HG03432 (cell line): ENCODE data around the gene ARHGEF26.

Experiments used
- ATAC-seq: cut with Tn5 transposase; IDR thresholded peaks from one replicate; pipeline ENCODE4 v1.9.1; 2021; ENCODE audit warnings: mild to moderate bottlenecking, moderate library complexity; ENCODE audit not compliant: unreplicated experiment

Gene ARHGEF26

DNA sequence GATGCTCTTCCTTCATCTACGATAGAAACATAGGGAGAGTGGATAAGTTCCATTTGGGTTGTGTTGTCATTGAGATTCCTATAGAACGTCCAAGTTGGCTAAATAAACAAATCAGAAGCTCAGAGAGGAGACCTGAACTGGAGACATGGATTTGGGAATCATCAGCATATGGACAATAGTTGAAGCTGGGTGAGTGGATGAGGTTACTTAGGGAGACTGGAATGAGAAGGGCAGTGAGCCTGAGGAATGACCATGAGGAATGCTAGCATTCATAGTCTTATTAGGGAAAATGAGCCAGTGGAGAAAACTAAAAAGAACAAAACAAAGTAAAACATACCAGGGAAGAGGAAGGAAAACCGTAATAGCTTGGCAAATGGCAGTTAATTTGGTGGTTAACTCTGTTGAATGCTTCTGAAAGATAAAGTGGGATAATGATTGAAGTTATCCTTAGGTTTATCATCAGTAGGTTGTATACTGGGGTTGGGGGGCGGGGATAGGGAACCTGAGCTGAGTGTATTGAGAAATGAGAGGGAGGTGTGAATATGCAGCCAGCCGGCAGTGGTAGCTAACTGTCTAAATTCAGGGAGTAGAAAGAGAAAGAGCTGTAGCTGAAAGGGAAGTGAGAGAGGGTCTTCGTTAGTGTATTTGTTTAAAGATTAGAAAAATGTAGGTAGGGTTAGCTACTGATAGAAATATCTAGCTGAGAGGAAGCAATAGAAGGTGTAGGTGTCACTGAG is 74.6 kb downstream of the ARHGEF26 start:
- no peak for ATAC-seq

DNA sequence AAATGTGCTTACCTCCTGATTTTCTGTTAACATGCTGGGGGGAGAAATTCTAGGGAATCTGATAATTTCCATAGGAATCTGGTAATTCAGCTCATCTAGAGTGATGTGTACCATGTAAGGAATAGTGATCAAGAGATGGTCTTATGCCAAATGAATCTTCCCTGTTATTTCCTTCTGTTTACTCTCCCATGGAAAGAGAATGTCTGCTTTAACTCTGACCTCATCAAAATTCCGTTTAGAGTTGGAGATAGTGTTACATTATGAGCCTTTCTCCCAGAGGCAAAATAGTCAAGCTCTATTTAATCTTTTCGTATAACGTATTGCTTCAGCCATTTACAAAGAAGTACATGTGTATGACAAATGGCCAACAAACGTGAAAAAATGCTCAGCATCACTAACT is 76.6 kb downstream of the ARHGEF26 start:
- no peak for ATAC-seq

DNA sequence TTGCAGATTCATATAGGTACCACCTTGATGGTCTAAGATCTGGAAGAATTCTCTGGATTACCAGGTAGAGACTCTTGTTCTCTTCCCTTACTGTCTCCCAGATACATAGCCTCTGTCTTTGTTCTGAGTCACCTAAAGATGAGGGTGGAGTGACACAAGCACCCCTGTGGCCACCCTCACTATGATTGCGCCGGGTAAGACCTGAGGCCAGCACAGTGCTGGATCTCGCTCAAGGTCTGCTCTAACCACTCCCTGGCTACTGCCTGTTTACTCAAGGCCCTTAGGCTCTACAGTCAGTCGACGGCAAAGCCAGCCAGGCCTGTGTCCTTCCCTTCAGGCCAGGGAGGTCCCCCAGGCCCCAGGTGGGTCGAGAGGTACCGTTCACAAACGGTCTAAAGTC is 88.3 kb downstream of the ARHGEF26 start:
- ATAC-seq: no peak

DNA sequence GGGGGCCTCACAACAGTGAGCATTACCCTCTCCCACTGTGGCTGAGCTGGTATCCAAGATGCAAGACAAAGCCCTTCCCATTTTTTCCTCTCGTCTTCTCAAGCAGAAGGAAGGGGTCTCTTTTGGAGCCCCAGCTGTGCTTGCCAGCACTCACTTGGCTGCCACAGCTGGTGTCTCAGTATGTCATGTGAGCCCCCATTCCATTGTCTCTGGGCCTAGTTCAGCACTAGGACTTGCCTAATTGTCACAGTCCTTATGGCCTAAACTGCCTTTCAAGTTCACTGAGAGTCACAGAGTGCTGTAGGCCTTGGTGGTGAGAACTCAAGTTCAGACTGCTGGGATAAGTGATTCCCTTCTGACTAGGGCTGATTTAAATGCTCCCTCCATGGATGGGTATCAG is 89.8 kb downstream of the ARHGEF26 start:
- ATAC-seq: no peak

DNA sequence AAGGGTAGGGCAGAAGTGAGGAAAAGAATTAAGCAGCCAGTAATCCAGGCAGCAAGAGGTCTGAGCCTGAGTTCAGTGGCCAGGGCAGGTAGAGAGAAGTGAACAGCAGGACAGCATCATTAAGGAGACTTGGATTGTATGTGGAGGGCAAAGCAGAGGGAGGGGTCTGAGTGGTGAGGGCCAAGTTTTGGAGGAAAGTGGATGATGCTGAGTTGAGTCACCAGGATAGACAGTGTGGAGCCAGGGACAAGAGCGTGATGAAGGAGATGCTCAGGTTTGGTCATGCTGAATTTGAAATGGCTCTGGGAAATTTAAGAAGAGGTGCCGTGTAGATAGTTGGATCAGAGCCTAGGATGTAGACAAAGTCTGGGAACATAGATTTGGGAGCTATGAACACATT is 93.1 kb downstream of the ARHGEF26 start:
- ATAC-seq: no peak

DNA sequence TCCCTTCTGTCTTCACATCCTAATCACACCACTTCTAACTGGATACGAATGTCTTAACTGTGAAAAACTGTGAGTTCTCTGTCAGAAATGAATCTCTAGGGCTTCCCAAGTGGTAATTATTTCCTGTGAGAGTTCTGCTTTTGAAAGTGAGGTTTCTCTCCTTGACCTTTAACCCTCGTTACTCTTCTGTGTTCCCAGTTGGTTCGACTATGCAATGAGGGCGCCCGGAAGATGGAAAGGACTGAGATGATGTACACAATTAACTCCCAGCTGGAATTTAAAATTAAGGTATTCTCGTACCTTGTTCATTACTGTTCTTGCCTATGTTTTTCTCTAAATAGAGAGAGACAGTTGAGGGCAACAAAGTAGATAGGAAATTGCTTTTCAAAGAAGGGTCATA is 96.5 kb downstream of the ARHGEF26 start:
- ATAC-seq: no peak

DNA sequence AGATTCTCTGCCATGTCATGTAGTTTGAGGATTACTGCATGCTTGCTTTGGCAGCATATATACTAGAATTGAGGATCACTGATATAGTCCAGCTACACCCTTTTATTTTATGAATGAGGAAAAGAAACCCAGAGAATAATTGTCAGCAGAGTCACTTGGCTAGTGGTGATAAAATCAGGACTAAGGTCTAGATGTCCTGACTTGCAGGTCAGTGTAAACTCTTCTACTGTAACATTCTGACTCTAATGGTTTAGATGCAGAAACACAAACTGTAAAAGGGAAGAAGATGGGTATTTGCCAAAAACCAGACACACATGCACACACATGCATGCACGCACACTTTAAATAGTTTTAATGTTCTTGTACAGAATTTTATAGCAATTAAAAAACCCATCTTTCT is 97.5 kb downstream of the ARHGEF26 start:
- no peak for ATAC-seq

DNA sequence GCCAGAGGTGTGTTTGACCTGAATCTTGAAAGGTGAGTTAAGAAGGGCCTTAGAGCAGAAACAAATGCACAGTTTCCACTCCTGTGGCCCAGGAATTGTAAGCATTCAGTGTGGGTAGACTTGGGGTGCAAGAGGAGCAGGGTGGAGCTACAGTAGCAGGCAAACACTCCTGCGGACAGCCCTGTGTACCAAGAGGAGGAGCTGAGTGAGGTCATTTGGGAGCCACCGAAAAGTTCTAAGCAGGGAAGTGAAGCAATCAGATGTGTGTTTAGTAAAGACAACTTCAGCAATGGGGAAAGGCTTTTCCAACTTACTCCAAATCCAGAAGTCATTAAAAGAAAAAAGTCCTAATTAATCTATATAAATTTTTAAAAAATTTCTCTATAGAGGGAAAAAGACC is 99.3 kb downstream of the ARHGEF26 start:
- ATAC-seq: no peak

DNA sequence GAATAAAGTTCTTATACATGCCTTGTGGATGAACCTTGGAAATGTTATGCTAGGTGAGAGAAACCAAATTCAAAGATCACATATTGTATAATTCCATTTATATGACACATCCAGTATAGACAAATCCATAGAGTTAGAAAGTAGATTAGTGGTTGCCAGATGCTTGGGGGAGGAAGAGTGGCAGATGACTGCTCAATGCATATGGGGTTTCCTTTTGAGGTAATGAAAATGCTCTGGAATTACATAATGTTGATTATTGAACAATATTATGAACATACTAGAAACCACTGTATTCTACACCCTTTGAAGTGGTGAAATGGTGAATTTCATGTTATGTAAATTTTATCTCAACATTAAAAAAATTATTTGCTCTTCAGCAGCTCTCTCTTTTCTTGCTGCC is 102.3 kb downstream of the ARHGEF26 start:
- ATAC-seq: no peak

DNA sequence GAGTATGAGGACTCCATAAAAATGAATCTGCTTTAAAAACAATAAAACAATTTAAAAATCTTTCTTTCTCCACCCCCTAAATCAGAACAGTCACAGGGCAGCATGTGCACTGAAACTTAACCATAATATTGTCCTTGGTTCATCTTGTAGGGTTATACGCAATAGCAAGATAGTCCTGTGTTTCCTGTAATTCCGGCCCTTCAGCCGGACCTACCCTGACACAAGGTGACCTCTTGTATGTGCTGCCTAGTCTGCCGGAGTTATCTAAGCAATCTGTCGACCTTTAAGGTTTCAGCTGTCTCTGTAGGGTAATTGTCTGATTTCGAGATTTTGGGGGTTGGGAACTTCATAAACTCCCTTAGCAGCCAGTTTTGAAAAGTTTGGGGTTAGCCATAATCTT is 103.2 kb downstream of the ARHGEF26 start:
- ATAC-seq: no peak

DNA sequence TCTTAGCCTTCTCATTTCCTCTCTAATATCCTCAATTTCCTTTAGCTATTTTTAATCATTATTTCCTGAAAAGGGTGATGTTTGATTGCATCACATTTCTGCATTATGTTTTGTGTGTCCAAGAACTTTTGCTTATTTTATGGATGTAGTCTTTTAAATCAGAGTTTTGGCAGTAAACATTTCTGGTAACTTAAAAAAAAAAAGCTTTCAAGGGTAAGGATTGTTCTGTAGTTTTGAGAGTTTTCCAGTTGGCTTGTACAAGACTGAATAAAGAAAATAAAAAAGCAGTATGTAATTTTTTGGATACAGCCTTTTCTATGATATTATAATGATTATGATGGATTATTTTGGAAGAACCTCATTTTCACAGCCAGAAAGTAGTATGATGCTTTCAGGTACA is 103.7 kb downstream of the ARHGEF26 start:
- ATAC-seq: no peak

DNA sequence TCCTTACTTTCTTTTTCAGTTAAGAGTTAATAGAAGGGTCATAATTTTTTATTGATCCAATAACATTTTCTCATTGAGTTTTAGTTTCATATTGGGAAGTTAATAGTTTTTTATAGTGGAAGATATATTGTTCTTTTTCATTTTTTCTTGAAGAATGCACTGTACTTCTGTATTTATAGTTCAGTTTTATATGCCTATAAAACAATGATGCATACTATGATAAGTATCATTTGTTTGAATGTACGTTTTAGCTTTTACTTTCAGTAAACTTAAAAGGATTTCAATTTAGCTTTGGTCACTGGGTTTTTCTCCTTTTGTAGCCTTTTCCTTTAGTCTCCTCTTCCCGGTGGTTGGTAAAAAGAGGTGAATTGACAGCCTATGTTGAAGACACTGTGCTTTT is 104.3 kb downstream of the ARHGEF26 start:
- no peak for ATAC-seq

DNA sequence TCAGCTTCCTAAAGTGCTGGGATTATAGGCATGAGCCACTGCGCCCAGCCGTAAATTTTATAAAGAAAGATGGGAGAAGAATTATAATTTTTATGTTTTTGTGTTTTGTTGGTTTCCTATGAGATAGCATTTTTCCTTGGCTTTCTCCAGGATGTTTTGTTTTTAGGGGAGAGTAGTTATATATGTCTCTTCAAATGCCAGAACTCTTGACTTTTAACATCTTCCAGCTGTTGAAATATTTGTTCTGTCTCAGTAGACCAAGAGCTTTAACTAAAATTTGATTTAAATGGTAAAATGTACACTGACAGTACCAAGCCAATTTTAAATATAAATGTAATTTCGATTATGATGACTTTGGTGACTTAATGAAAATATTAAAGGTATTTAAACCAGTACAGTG is 106.3 kb downstream of the ARHGEF26 start:
- no peak for ATAC-seq

DNA sequence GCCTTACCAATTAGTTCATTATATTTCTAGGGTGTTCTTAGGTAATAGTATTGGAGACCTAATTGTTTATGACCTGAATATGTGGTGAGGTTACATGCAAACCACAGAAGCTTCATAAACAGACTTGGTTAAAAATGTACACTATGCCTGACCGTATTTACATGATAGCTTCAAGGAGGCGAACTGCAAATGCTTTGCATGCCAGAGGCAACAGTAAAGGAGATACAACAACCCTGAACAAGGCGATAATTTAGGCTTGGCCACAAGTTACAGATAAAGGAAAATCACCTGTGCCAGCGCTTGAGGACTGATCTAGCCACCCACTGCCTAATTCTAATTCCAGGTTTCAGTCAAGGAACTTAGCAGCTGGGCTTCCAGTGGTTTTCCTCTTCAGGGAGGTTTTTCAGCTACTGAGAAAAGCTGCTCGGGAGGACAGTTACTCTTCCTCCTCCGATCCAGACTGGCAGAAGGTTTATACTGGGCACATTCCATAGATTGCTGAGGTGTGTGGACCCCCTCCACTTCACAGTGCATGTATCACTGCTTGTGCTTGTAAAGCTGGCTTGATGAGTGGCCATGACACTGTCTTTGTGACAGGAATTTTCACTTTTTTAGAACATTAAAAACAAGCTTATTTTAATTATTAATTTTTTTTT is 107.5 kb downstream of the ARHGEF26 start:
- ATAC-seq: no peak

DNA sequence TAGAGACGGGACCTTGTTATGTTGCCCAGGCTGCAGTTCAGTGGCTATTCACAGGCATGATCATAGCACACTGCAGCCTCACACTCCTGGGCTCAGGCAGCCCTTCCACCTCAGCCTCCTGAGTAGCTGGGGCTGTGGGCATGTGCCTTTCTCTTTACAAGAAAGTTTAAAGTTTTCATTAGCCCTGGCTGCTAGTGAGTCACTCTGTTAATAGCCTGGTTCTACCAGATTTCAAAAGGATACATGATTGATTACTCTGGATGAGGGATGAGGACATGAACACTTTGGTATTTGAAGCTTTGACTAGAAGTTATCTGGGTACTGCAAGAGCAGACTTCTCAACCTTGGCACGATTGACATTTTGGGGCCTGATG is 108.0 kb downstream of the ARHGEF26 start:
- ATAC-seq: no peak

DNA sequence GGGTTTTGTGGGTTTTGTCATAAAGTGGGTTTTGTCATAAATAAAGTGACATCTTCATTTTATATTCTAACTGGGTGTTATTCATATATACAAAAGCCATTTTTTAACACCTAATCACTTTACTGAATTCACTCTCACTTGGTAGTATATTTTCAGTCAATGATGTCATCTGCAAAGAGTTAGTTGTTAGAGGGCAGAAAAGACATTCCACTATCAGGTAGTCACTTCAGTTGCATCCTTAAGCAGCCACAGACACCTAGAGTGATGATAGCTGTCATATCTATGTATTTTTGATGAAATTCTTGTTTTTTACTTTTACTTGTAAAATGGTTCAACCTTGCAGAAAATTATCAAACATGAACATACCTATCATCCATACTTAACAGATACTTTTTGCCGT is 114.1 kb downstream of the ARHGEF26 start:
- ATAC-seq: no peak

DNA sequence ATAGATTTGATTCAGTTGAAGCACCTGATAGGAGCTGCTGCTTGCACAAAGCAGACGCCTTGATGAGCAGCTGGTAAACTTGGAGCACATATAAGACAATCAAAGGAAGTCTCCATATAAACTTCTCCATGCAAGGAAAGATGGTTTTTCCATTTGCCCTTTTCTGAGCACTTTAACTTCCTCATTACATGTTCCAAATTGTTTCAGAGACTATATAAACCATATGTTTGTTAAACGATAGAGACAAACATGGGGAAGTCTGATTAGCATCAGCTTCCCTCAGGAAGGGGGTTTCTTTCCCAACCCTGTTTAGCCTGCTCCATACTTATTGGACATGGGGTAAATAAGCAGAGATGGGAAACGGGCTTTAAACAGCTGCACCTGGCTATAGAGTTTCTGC is 115.1 kb downstream of the ARHGEF26 start:
- ATAC-seq: no peak

DNA sequence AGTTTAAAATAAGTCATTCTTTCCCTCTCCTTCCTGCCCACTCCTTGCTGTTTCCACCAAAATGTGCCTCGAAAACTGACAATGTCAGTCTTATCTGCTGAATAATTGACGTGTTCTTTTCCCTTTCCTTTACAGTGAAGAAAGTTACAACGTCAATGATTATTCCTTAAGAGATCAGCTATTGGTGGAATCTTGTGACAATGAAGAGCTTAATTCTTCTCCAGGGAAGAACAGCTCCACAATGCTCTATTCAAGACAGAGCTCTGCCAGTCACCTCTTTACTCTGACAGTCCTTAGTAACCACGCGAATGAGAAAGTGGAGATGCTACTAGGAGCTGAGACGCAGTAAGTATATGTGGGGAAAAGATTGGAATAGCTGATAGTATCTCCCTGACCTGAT is 119.0 kb downstream of the ARHGEF26 start:
- no peak for ATAC-seq

DNA sequence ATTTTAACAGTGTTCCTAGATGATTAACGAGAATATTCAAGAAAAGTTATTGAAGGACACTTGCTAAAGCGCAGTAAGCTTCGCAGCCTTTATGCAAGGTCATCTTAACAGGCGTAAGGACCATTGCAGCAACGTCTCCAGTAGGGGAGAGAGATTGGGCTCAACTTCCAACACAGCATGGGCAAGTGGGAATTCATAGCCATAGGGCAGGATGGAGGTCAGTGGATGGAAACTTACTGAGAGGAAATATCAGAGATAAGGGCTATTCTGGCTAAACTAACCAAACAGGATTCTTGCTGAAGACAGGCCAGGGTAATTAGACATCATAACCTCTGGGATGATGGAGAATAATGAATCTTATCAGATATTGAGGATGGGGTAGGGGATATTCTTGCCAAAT is 120.3 kb downstream of the ARHGEF26 start:
- ATAC-seq: no peak

DNA sequence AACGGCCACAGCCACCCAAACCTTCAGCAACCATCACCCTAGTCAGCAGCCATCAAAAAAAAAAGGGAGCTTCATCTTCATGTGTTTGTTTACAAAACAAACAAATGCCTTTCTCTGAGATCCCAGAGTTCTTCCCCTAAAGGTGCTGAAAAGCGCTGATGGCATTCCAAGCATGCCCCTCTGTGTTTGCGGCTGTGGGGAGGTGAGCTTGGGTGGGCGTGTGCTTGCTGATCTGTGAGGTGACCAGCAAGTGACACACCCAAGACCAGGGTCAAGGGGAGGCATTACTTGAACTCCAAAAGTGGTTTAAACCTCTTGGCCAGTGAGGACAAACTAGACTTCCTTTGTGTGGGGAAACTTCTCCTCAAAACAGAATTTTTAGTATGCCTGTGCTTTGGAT is 121.6 kb downstream of the ARHGEF26 start:
- no peak for ATAC-seq

DNA sequence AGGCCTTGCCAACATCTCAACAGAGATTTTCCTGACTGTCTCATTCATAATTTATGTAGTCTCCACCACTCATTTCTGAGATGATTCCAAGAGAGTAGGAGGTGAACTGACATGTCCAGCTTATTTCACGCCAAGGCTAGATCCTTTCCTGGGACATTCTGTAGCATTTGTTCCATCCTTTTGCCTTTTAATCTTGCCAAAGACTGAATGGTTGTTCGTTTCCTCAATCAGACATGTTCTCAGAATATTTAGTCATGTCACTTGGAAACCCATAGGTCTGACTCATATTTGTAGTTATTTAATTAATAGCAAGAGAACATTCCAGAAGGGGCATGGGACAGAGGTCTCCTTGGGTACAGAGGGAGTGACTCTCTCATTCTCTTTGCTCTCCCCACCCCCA is 122.2 kb downstream of the ARHGEF26 start:
- no peak for ATAC-seq

DNA sequence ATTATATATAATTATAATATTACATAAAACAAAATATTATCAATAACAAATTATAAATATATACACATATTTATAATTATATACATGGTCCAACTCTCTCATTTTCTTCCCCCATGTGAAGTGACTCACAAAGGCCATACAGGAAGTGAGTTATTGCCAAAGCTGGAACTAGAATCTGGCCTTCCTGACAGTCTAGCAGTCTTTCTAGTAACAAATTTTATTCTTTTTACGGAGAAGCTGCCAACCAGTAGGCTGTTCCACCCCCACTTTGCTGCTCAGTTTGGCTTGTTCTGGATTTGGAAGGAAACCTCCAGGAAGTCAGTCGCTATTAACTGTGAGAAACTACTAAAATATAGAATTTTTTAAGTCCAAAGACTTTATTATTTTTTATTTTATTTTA is 123.5 kb downstream of the ARHGEF26 start:
- no peak for ATAC-seq
